Measurements from ENCODE around the gene CORO2A. TPM values are rescaled to one million over a fixed set of nuclear protein-coding genes. Genes with fewer than 3 reads are reported as not detected.
A peak's percentile ranks its signal among the peaks of the same experiment; 100 is the strongest.

Gene CORO2A
- total and polyA plus RNA-seq, 10 of the 15 experiments (the other 5 are each of a cell fraction or from before 2014, with no cell fraction given), result 1.0 to 5.3 (median 3.5) TPM

DNA sequence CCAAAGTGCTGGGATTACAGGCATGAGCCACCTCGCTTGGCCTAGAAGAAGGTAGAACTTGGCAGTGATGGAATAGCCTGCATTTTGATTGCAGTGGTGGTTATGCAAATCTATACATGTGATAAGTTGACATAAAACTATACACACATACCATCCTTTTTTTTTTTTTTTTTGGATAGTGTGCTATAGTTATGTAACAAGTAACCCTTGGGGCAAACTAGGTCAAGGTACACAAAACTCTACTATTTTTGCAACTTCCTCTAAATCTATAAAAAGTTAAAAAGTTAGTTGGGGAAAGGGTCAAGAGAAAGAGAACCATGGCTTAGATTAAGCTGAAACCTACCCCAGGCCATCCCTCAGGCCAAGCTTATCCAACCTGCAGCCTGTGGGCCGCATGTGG lies 84.5 kb downstream of the CORO2A start (continued):
- TF ChIP-seq, protein P1, sequence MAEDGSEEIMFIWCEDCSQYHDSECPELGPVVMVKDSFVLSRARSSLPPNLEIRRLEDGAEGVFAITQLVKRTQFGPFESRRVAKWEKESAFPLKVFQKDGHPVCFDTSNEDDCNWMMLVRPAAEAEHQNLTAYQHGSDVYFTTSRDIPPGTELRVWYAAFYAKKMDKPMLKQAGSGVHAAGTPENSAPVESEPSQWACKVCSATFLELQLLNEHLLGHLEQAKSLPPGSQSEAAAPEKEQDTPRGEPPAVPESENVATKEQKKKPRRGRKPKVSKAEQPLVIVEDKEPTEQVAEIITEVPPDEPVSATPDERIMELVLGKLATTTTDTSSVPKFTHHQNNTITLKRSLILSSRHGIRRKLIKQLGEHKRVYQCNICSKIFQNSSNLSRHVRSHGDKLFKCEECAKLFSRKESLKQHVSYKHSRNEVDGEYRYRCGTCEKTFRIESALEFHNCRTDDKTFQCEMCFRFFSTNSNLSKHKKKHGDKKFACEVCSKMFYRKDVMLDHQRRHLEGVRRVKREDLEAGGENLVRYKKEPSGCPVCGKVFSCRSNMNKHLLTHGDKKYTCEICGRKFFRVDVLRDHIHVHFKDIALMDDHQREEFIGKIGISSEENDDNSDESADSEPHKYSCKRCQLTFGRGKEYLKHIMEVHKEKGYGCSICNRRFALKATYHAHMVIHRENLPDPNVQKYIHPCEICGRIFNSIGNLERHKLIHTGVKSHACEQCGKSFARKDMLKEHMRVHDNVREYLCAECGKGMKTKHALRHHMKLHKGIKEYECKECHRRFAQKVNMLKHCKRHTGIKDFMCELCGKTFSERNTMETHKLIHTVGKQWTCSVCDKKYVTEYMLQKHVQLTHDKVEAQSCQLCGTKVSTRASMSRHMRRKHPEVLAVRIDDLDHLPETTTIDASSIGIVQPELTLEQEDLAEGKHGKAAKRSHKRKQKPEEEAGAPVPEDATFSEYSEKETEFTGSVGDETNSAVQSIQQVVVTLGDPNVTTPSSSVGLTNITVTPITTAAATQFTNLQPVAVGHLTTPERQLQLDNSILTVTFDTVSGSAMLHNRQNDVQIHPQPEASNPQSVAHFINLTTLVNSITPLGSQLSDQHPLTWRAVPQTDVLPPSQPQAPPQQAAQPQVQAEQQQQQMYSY (CRISPR knock-in tag; IDR thresholded peaks at IDR 0.05), result no peak
- TF ChIP-seq, protein P2, sequence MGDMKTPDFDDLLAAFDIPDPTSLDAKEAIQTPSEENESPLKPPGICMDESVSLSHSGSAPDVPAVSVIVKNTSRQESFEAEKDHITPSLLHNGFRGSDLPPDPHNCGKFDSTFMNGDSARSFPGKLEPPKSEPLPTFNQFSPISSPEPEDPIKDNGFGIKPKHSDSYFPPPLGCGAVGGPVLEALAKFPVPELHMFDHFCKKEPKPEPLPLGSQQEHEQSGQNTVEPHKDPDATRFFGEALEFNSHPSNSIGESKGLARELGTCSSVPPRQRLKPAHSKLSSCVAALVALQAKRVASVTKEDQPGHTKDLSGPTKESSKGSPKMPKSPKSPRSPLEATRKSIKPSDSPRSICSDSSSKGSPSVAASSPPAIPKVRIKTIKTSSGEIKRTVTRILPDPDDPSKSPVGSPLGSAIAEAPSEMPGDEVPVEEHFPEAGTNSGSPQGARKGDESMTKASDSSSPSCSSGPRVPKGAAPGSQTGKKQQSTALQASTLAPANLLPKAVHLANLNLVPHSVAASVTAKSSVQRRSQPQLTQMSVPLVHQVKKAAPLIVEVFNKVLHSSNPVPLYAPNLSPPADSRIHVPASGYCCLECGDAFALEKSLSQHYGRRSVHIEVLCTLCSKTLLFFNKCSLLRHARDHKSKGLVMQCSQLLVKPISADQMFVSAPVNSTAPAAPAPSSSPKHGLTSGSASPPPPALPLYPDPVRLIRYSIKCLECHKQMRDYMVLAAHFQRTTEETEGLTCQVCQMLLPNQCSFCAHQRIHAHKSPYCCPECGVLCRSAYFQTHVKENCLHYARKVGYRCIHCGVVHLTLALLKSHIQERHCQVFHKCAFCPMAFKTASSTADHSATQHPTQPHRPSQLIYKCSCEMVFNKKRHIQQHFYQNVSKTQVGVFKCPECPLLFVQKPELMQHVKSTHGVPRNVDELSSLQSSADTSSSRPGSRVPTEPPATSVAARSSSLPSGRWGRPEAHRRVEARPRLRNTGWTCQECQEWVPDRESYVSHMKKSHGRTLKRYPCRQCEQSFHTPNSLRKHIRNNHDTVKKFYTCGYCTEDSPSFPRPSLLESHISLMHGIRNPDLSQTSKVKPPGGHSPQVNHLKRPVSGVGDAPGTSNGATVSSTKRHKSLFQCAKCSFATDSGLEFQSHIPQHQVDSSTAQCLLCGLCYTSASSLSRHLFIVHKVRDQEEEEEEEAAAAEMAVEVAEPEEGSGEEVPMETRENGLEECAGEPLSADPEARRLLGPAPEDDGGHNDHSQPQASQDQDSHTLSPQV (IDR thresholded peaks at IDR 0.05), result no peak
- peak; percentile 73; the same call in 1 of the 3 replicates for TF ChIP-seq POU2F2 (IDR thresholded peaks at IDR 0.05; ENCODE audit: borderline replicate concordance, low read depth, low read length)
- no peak for TF ChIP-seq SUPT20H (IDR thresholded peaks at IDR 0.05; ENCODE audit: borderline replicate concordance, control insufficient read depth, low read depth, low read length)
- TF ChIP-seq, protein P3, sequence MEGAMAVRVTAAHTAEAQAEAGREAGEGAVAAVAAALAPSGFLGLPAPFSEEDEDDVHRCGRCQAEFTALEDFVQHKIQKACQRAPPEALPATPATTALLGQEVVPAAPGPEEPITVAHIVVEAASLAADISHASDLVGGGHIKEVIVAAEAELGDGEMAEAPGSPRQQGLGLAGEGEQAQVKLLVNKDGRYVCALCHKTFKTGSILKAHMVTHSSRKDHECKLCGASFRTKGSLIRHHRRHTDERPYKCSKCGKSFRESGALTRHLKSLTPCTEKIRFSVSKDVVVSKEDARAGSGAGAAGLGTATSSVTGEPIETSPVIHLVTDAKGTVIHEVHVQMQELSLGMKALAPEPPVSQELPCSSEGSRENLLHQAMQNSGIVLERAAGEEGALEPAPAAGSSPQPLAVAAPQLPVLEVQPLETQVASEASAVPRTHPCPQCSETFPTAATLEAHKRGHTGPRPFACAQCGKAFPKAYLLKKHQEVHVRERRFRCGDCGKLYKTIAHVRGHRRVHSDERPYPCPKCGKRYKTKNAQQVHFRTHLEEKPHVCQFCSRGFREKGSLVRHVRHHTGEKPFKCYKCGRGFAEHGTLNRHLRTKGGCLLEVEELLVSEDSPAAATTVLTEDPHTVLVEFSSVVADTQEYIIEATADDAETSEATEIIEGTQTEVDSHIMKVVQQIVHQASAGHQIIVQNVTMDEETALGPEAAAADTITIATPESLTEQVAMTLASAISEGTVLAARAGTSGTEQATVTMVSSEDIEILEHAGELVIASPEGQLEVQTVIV (IDR thresholded peaks at IDR 0.05; ENCODE audit: borderline replicate concordance, partially characterized antibody), result no peak
- no peak for TF ChIP-seq CREB1 (IDR thresholded peaks at IDR 0.05; ENCODE audit: low read depth)
- TF ChIP-seq EP300 (IDR thresholded peaks at IDR 0.05; ENCODE audit: borderline replicate concordance in 1 of 2, control insufficient read depth in 1 of 2, low read depth in 2 of 2, low read length in 2 of 2), result no peak
- no peak for TF ChIP-seq NFYB (IDR thresholded peaks at IDR 0.05; ENCODE audit: insufficient read depth, low read depth, low read length)
- TF ChIP-seq RBBP5 (conservative IDR thresholded peaks at IDR 0.05), result no peak
- TF ChIP-seq ATF7 (IDR thresholded peaks at IDR 0.05; ENCODE audit: low read depth), result 0 out of 2 replicates have a peak, but pooled peaks have one; percentile 16
- TF ChIP-seq, protein P4, sequence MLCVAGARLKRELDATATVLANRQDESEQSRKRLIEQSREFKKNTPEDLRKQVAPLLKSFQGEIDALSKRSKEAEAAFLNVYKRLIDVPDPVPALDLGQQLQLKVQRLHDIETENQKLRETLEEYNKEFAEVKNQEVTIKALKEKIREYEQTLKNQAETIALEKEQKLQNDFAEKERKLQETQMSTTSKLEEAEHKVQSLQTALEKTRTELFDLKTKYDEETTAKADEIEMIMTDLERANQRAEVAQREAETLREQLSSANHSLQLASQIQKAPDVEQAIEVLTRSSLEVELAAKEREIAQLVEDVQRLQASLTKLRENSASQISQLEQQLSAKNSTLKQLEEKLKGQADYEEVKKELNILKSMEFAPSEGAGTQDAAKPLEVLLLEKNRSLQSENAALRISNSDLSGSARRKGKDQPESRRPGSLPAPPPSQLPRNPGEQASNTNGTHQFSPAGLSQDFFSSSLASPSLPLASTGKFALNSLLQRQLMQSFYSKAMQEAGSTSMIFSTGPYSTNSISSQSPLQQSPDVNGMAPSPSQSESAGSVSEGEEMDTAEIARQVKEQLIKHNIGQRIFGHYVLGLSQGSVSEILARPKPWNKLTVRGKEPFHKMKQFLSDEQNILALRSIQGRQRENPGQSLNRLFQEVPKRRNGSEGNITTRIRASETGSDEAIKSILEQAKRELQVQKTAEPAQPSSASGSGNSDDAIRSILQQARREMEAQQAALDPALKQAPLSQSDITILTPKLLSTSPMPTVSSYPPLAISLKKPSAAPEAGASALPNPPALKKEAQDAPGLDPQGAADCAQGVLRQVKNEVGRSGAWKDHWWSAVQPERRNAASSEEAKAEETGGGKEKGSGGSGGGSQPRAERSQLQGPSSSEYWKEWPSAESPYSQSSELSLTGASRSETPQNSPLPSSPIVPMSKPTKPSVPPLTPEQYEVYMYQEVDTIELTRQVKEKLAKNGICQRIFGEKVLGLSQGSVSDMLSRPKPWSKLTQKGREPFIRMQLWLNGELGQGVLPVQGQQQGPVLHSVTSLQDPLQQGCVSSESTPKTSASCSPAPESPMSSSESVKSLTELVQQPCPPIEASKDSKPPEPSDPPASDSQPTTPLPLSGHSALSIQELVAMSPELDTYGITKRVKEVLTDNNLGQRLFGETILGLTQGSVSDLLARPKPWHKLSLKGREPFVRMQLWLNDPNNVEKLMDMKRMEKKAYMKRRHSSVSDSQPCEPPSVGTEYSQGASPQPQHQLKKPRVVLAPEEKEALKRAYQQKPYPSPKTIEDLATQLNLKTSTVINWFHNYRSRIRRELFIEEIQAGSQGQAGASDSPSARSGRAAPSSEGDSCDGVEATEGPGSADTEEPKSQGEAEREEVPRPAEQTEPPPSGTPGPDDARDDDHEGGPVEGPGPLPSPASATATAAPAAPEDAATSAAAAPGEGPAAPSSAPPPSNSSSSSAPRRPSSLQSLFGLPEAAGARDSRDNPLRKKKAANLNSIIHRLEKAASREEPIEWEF (IDR thresholded peaks at IDR 0.05; ENCODE audit: insufficient replicate concordance, low read depth, low read length), result no peak
